ENCODE measurements around the gene ENOX1. TPM values are rescaled to one million over a fixed set of nuclear protein-coding genes. Genes with fewer than 3 reads are reported as not detected.
A peak's percentile ranks its signal among the peaks of the same experiment; 100 is the strongest.

The ENOX1 gene
- total RNA-seq, 1 donor from 2014 or later = 2.0 TPM

DNA sequence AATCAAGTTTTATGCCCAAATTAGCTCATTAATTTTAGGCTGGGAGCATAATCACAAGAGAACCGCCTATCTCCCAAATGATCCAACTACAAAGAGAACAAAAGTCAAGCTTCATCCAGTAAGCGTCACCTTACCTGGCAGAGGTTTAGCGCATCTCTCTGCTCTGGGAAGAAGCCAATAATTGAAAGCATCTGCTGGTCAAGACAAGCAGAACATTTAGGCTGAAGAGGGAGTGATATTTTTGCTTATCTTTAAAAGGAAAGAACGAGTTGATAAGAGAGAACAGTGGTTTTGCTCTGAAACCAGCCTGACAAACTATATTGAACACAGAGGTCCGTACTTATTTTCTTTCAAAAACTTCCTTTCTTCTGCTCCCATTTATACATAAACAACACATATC lies 242.1 kb downstream of the ENOX1 start:
- Mint-ChIP-seq H3K4me3 (ENCODE audit: unreplicated experiment) (no peak overlapping the region), H3K36me3 (ENCODE audit: low read depth) (no peaks in the 10 kb centered on the region), H3K27ac (ENCODE audit: unreplicated experiment) (no peak overlapping the region), H3K27me3 (ENCODE audit: low read depth) (no peaks in the 10 kb centered on the region), H3K4me1 (ENCODE audit: low read depth) (no peaks in the 10 kb centered on the region), H3K9me3 (ENCODE audit: low read depth) (peaks cover 8% of the 10 kb centered on the region)
- DNase-seq (ENCODE audit: low spot score) = no peak
- TF ChIP-seq, protein P1, sequence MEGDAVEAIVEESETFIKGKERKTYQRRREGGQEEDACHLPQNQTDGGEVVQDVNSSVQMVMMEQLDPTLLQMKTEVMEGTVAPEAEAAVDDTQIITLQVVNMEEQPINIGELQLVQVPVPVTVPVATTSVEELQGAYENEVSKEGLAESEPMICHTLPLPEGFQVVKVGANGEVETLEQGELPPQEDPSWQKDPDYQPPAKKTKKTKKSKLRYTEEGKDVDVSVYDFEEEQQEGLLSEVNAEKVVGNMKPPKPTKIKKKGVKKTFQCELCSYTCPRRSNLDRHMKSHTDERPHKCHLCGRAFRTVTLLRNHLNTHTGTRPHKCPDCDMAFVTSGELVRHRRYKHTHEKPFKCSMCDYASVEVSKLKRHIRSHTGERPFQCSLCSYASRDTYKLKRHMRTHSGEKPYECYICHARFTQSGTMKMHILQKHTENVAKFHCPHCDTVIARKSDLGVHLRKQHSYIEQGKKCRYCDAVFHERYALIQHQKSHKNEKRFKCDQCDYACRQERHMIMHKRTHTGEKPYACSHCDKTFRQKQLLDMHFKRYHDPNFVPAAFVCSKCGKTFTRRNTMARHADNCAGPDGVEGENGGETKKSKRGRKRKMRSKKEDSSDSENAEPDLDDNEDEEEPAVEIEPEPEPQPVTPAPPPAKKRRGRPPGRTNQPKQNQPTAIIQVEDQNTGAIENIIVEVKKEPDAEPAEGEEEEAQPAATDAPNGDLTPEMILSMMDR (IDR thresholded peaks at IDR 0.05) = no peak

DNA sequence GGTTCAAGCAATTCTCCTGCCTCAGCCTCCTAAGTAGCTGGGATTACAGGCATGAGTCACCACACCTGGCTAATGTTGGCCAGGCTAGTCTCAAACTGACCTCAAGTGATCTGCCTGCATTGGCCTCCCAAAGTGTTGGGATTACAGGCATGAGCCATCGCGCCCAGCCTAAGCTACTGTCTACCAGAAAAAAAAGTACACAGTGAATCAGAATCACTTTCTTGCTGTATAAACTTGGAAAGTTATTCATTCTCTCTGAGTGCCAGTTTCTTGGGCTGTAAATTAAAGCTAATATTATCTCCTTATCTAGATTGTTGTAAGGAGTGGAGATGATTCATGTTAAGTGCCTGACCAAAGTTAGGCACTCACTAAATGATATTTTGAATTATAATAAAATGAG lies 242.8 kb downstream of the ENOX1 start:
- no peak for DNase-seq (ENCODE audit: low spot score)
- Mint-ChIP-seq H3K4me1 (ENCODE audit: low read depth) (no peaks in the 10 kb centered on the region), H3K36me3 (ENCODE audit: low read depth) (peaks cover 2% of the 10 kb centered on the region), H3K27me3 (ENCODE audit: low read depth) (no peaks in the 10 kb centered on the region), H3K4me3 (ENCODE audit: unreplicated experiment) (no peak overlapping the region), H3K9me3 (ENCODE audit: low read depth) (peaks cover 12% of the 10 kb centered on the region), H3K27ac (ENCODE audit: unreplicated experiment) (no peak overlapping the region)
- TF ChIP-seq, protein P1 (IDR thresholded peaks at IDR 0.05) = no peak

DNA sequence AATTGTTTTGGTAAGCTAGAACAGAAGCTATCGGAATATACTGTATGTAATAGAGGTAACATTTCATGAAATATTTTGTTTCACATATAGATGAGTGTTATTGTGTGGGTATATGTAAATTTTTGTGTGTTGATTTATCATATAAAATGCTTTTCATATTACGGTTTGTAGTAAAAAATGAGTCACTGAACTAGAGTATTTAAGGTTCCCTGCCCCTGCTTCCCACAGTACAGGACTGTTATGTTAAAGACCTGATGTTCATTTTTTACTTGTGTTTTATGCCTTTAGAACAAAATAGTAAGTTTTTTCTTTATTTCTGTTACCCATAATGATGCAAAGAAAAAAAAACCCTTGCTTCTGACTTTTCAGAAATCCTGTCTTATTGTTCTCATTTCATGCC lies 243.4 kb downstream of the ENOX1 start:
- H3K4me1 Mint-ChIP-seq (ENCODE audit: low read depth) = no peaks in the 10 kb centered on the region
- TF ChIP-seq, protein P1 (IDR thresholded peaks at IDR 0.05) = no peak
- peak overlapping the region; percentile 5 for H3K27ac Mint-ChIP-seq (ENCODE audit: unreplicated experiment)
- H3K36me3 Mint-ChIP-seq (ENCODE audit: low read depth) = peaks cover 2% of the 10 kb centered on the region
- peaks cover 16% of the 10 kb centered on the region for H3K9me3 Mint-ChIP-seq (ENCODE audit: low read depth)
- no peak overlapping the region for H3K4me3 Mint-ChIP-seq (ENCODE audit: unreplicated experiment)
- no peaks in the 10 kb centered on the region for H3K27me3 Mint-ChIP-seq (ENCODE audit: low read depth)
- DNase-seq (ENCODE audit: low spot score) = no peak

DNA sequence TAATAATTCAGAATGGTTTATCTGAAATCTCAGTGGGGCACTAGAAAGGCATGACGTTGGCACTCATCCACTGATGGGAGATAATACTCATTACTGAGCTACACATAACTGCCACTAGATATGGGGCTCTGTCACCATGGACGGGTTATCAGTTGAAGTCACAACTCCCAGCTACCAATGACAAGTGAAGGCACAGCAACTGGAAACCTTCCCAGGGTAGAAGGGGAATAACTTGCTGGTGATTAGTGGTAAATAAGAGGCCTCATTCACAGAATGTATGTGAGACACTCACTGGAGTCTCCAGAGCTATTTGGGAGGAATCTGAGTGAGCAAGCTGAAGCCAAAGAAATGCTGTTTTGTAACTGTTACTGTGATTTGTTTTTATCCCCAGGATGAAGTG lies 249.6 kb downstream of the ENOX1 start:
- TF ChIP-seq, protein P1 (IDR thresholded peaks at IDR 0.05) = no peak
- H3K4me3 Mint-ChIP-seq (ENCODE audit: unreplicated experiment) = no peak overlapping the region
- no peak for DNase-seq (ENCODE audit: low spot score)
- peaks cover 2% of the 10 kb centered on the region for H3K36me3 Mint-ChIP-seq (ENCODE audit: low read depth)
- H3K4me1 Mint-ChIP-seq (ENCODE audit: low read depth) = no peaks in the 10 kb centered on the region
- no peaks in the 10 kb centered on the region for H3K27me3 Mint-ChIP-seq (ENCODE audit: low read depth)
- peaks cover 16% of the 10 kb centered on the region for H3K9me3 Mint-ChIP-seq (ENCODE audit: low read depth)
- no peak overlapping the region for H3K27ac Mint-ChIP-seq (ENCODE audit: unreplicated experiment)

DNA sequence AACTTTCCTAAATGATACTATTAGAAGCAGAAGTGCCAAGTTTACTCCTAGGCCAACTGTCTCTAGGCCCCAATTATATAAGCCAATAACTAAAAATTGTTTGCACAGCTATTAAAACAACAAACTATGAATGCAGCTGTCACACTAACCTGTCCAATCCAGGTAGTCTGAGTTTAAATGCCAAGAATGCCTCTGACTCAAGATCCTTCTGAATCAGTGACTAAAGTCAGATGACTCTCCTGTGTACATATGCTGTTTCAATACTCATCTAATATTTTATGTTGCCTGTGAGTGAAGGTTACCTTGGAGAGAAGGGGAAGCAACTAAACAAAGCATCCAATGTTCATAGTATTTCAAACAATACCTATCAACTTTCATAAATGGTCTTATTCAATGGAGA lies 257.0 kb downstream of the ENOX1 start:
- Mint-ChIP-seq H3K4me1 (ENCODE audit: low read depth) (peaks cover 4% of the 10 kb centered on the region), H3K4me3 (ENCODE audit: unreplicated experiment) (no peak overlapping the region), H3K27me3 (ENCODE audit: low read depth) (no peaks in the 10 kb centered on the region), H3K27ac (ENCODE audit: unreplicated experiment) (no peak overlapping the region), H3K9me3 (ENCODE audit: low read depth) (peaks cover 3% of the 10 kb centered on the region), H3K36me3 (ENCODE audit: low read depth) (no peaks in the 10 kb centered on the region)
- DNase-seq (ENCODE audit: low spot score) = no peak
- TF ChIP-seq, protein P1 (IDR thresholded peaks at IDR 0.05) = no peak
